Esophagus squamous epithelium (tissue), 4 donors: ENCODE results near the gene NSRP1.

ENCODE experiments used
- POLR2A ChIP-seq, 4 donors: fragments of 450-650 bp; IDR thresholded peaks; one replicate each; pipeline ENCODE4 v1.6.1; 2017; ENCODE audit warnings: antibody characterized with exemption in 4 of 4, mild to moderate bottlenecking in 4 of 4, moderate library complexity in 3 of 4
- TF ChIP-seq, protein P1 (sequence below), 6 experiments: fragments of 450-650 bp in 4 of 6; fragments of 200-600 bp in 2 of 6; sonication (generic) in 2 of 6; IDR thresholded peaks; one replicate each; pipeline ENCODE4 v1.5.1; 2016 to 2019; ENCODE audit warnings: antibody characterized with exemption in 6 of 6, mild to moderate bottlenecking in 4 of 6, moderate library complexity in 4 of 6

DNA sequence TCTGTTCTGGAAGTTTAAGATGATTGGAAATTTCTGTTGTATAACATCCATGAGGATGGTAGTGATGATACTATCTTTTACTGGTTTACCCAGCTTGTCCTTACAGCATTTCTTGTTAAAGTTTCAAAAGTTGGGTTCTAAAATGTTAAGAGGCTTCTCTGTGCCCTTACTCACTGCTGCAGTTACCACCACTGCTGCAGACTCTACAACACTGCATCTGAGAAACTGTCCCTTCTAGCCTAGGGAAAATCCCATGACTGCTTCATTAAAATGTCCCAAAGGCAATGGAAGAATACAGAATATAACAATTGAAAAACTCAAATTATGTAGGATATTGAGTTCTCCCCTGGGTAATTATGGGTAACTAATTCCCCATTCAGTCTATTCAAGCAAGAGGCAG is 3.8 kb upstream of the NSRP1 start:
- TF ChIP-seq, protein P1, sequence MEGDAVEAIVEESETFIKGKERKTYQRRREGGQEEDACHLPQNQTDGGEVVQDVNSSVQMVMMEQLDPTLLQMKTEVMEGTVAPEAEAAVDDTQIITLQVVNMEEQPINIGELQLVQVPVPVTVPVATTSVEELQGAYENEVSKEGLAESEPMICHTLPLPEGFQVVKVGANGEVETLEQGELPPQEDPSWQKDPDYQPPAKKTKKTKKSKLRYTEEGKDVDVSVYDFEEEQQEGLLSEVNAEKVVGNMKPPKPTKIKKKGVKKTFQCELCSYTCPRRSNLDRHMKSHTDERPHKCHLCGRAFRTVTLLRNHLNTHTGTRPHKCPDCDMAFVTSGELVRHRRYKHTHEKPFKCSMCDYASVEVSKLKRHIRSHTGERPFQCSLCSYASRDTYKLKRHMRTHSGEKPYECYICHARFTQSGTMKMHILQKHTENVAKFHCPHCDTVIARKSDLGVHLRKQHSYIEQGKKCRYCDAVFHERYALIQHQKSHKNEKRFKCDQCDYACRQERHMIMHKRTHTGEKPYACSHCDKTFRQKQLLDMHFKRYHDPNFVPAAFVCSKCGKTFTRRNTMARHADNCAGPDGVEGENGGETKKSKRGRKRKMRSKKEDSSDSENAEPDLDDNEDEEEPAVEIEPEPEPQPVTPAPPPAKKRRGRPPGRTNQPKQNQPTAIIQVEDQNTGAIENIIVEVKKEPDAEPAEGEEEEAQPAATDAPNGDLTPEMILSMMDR (IDR thresholded peaks at IDR 0.05): no peak
- no peak for TF ChIP-seq POLR2A (IDR thresholded peaks at IDR 0.05)
